ENCODE data around the gene NR2C1. TPM values are rescaled to one million over a fixed set of nuclear protein-coding genes. Genes with fewer than 3 reads are reported as not detected.

Gene NR2C1
- total and polyA plus RNA-seq, 10 of the 15 experiments (the other 5 are each of a cell fraction or from before 2014, with no cell fraction given): 8.8 to 38.1 (median 31.3) TPM

GRCh38 chr12:95100264-95101190 lies 27.1 kb upstream of the NR2C1 start:
- H3K4me3 ChIP-seq: no peak overlapping the region
- H2AFZ ChIP-seq (ENCODE audit: control insufficient read depth, low read depth, low read length): no peak overlapping the region
- TF ChIP-seq HDGF (IDR thresholded peaks at IDR 0.05): no peak
- no peak for TF ChIP-seq RBBP5 (conservative IDR thresholded peaks at IDR 0.05)
- TF ChIP-seq YBX1 (IDR thresholded peaks at IDR 0.05): no peak
- no peak for TF ChIP-seq RFX5 (IDR thresholded peaks at IDR 0.05; ENCODE audit: low read depth, low read length)
- TF ChIP-seq EGR1 (IDR thresholded peaks at IDR 0.05; ENCODE audit: borderline replicate concordance in 1 of 2, low read depth in 2 of 2, low read length in 2 of 2): no peak
- ChIA-PET RAD21 (ENCODE audit: unreplicated experiment) (interaction anchor here (1.4 kb wide), 1 partner anchor 117 kb away, joined by 3 read pairs; the partner anchor contains the start of genes FGD6 and VEZT), SMC1A (ENCODE audit: uncharacterized antibody, unreplicated experiment) (interaction anchor here (1.9 kb wide), 1 partner anchor 22 kb away, joined by 8 read pairs; no protein-coding TSS in a partner anchor), CTCF (interaction anchor here (0.6 to 1.3 kb wide), 2 partner anchors 17 to 168 kb away, joined by 3 read pairs; no protein-coding TSS in a partner anchor), POLR2A (interaction anchor here (0.6 to 0.7 kb wide), 3 partner anchors 288 to 387 kb away, joined by 3 to 4 read pairs (median 3); no protein-coding TSS in a partner anchor)
- H3K27me3 ChIP-seq (replicated peaks in 1 of 2; ENCODE audit: control insufficient read depth in 2 of 2, insufficient read depth in 2 of 2, low read length in 1 of 2): no peaks in the 10 kb centered on the region
- in situ Hi-C loops (cut with MboI): no loop called here
- DNase-seq (ENCODE audit: low read depth, low spot score) (no peak), ATAC-seq (no peak), FAIRE-seq (no peak)
- H3K4me1 ChIP-seq (ENCODE audit: control insufficient read depth, insufficient read depth, low read length): peaks cover 19% of the 10 kb centered on the region
- H4K20me1 ChIP-seq (ENCODE audit: control insufficient read depth, insufficient read depth): no peaks in the 10 kb centered on the region
- intact Hi-C loops (cut with micrococcal nuclease; ENCODE audit: unreplicated experiment): loop anchor here (5.0 kb wide), 1 partner anchor 602 kb away; no protein-coding TSS in a partner anchor
- no peaks in the 10 kb centered on the region for H3K79me2 ChIP-seq (ENCODE audit: control insufficient read depth, insufficient read depth, low read length)
- no TSS peak for BruUV-seq (replicated peaks)
- WGBS (ENCODE audit: insufficient coverage, insufficient replicate concordance, low lambda C conversion rate, missing lambda C conversion rate): 90% methylated on average over 11 of the region's 11 CpGs
- H3K9me3 ChIP-seq (replicated peaks; ENCODE audit: control insufficient read depth, insufficient read depth, low read length): no peaks in the 10 kb centered on the region
- no peak overlapping the region for H3K9ac ChIP-seq (ENCODE audit: control insufficient read depth, insufficient read depth, low read length)
- H3K4me2 ChIP-seq (ENCODE audit: control insufficient read depth, insufficient read depth): no peak overlapping the region
- H3K36me3 ChIP-seq (ENCODE audit: control insufficient read depth in 2 of 2, insufficient read depth in 2 of 2, low read length in 1 of 2): no peaks in the 10 kb centered on the region
- H3K27ac ChIP-seq (ENCODE audit: control insufficient read depth, insufficient read depth): no peak overlapping the region

GRCh38 chr12:95099270-95099790 lies 25.9 kb upstream of the NR2C1 start:
- H3K4me3 ChIP-seq: no peak overlapping the region
- intact Hi-C loops (cut with micrococcal nuclease; ENCODE audit: unreplicated experiment): no loop called here
- H3K9ac ChIP-seq (ENCODE audit: control insufficient read depth, insufficient read depth, low read length): no peak overlapping the region
- 94% methylated on average over 4 of the region's 4 CpGs for WGBS (ENCODE audit: insufficient coverage, insufficient replicate concordance, low lambda C conversion rate, missing lambda C conversion rate)
- peaks cover 19% of the 10 kb centered on the region for H3K4me1 ChIP-seq (ENCODE audit: control insufficient read depth, insufficient read depth, low read length)
- RAD21 ChIA-PET (ENCODE audit: unreplicated experiment): no interaction called here
- CTCF ChIA-PET: interaction anchor here (1.3 kb wide), 1 partner anchor 18 kb away, joined by 3 read pairs; no protein-coding TSS in a partner anchor
- H3K4me2 ChIP-seq (ENCODE audit: control insufficient read depth, insufficient read depth): no peak overlapping the region
- H3K27ac ChIP-seq (ENCODE audit: control insufficient read depth, insufficient read depth): no peak overlapping the region
- SMC1A ChIA-PET (ENCODE audit: uncharacterized antibody, unreplicated experiment): no interaction called here
- H3K36me3 ChIP-seq (ENCODE audit: control insufficient read depth in 2 of 2, insufficient read depth in 2 of 2, low read length in 1 of 2): no peaks in the 10 kb centered on the region
- H3K9me3 ChIP-seq (replicated peaks; ENCODE audit: control insufficient read depth, insufficient read depth, low read length): no peaks in the 10 kb centered on the region
- POLR2A ChIA-PET: interaction anchor here (0.5 kb wide), 1 partner anchor 88 kb away, joined by 5 read pairs; no protein-coding TSS in a partner anchor
- TF ChIP-seq ZBTB11 (CRISPR knock-in tag; IDR thresholded peaks at IDR 0.05): no peak
- TF ChIP-seq PRDM15 (CRISPR knock-in tag; IDR thresholded peaks at IDR 0.05): no peak
- no TSS peak for BruUV-seq (replicated peaks)
- no peak for ATAC-seq
- H3K79me2 ChIP-seq (ENCODE audit: control insufficient read depth, insufficient read depth, low read length): no peaks in the 10 kb centered on the region
- no peak for DNase-seq (ENCODE audit: low read depth, low spot score)
- H2AFZ ChIP-seq (ENCODE audit: control insufficient read depth, low read depth, low read length): no peak overlapping the region
- no peaks in the 10 kb centered on the region for H4K20me1 ChIP-seq (ENCODE audit: control insufficient read depth, insufficient read depth)
- FAIRE-seq: no peak
- in situ Hi-C loops (cut with MboI): no loop called here
- no peaks in the 10 kb centered on the region for H3K27me3 ChIP-seq (replicated peaks in 1 of 2; ENCODE audit: control insufficient read depth in 2 of 2, insufficient read depth in 2 of 2, low read length in 1 of 2)

All from GM12878 (cell line).